Stomach (tissue), 9 donors: ENCODE measurements around the gene ZNF83. TPM values are rescaled to one million over a fixed set of nuclear protein-coding genes. Genes with fewer than 3 reads are reported as not detected.

Experiments used
- DNase-seq, 2 donors: peaks; one replicate each; pipeline versions ENCODE4 v3.0.0 to v3.0.0-alpha.2; 2013 to 2019
- H3K27ac ChIP-seq, 5 donors: fragments of 200-600 bp in 4 of 5; sonication (generic) in 4 of 5; one replicate each; pipeline ENCODE4 v1.5.1; 2013 to 2019; ENCODE audit warnings: mild to moderate bottlenecking in 1 of 5, moderate library complexity in 1 of 5
- H3K27me3 ChIP-seq, 3 donors: fragments of 200-600 bp; sonication (generic); one replicate each; pipeline ENCODE4 v1.5.1; 2017 to 2019; ENCODE audit warnings: mixed run types in 1 of 3
- H3K36me3 ChIP-seq, 4 donors: fragments of 200-600 bp; sonication (generic); 1 replicate in 3 of 4; 2 replicates in 1 of 4; pipeline ENCODE4 v1.5.1; 2016 to 2019
- H3K4me1 ChIP-seq, 4 donors: fragments of 200-600 bp; sonication (generic); one replicate each; pipeline ENCODE4 v1.5.1; 2016 to 2019
- H3K4me3 ChIP-seq, 4 donors: fragments of 200-600 bp; sonication (generic) in 3 of 4; one replicate each; pipeline ENCODE4 v1.5.1; 2016 to 2019; ENCODE audit warnings: mild to moderate bottlenecking in 1 of 4
- H3K9me3 ChIP-seq, 4 donors: fragments of 200-600 bp; sonication (generic); one replicate each; pipeline ENCODE4 v1.5.1; 2016 to 2019
- CTCF ChIP-seq, 7 experiments: fragments of 450-650 bp in 4 of 7; fragments of 200-600 bp in 3 of 7; sonication (generic) in 3 of 7; IDR thresholded peaks; one replicate each; pipeline ENCODE4 v1.5.1; 2016 to 2019; ENCODE audit warnings: antibody characterized with exemption in 7 of 7, control low read depth in 2 of 7, mild to moderate bottlenecking in 1 of 7
- EP300 ChIP-seq: sonication (generic); formaldehyde crosslinking; IDR thresholded peaks from one replicate; pipeline ENCODE4 v1.6.1; 2017; ENCODE audit warnings: antibody characterized with exemption
- POLR2A ChIP-seq, 4 donors: fragments of 450-650 bp; IDR thresholded peaks; one replicate each; pipeline ENCODE4 v1.6.1; 2016; ENCODE audit warnings: antibody characterized with exemption in 4 of 4, control low read depth in 2 of 4, mild to moderate bottlenecking in 1 of 4, moderate library complexity in 1 of 4
- POLR2AphosphoS5 ChIP-seq, 3 donors: sonication (generic); formaldehyde crosslinking; IDR thresholded peaks; one replicate each; pipeline ENCODE4 v1.6.1; 2016; ENCODE audit warnings: antibody characterized with exemption in 3 of 3
- WGBS, 5 donors: extraction: QIAGEN DNeasy Blood & Tissue Kit in 3 of 5; methylation state at CpG; one replicate each; pipeline versions ENCODE4 v1.1.5 to v1.1.7; 2013 to 2018; 5-methylcytosine and 5-hydroxymethylcytosine counted together
- intact Hi-C: fragments of 100-400 bp; cut with DNase I; formaldehyde crosslinking; loops from one replicate; pipeline ENCODE4 v1.15.1; 2023; ENCODE audit warnings: low total_unique reads
- polyA plus RNA-seq, 3 donors: library from polyadenylated mRNA; stranded (reverse); fragments of 200-250 nt; gene quantifications; one replicate each; pipeline ENCODE4 v1.2.3, GENCODE V29; 2013
- total RNA-seq, 5 donors: library from RNA; depleted of rRNA; stranded (reverse); fragments of >200 nt; gene quantifications; one replicate each; pipeline versions ENCODE4 v1.1.0 to v1.2.3, GENCODE V29; 2014 to 2016
- donor health status: healthy with polysubstance abuse.
- donor health status: Bipolar disorder and iron deficiency.
- donor health status: healthy.

ZNF83 gene
- total and polyA plus RNA-seq, 8 donors = 10.3 to 115 (median 33.9) TPM

- H3K27ac ChIP-seq = no peak overlapping the region
- H3K27me3 ChIP-seq = no peaks in the 10 kb centered on the region
- 63 to 76% (median 71%) methylated on average over 5 of the region's 5 CpGs for WGBS, 5 donors
- DNase-seq = peak in 1 of 2 donors; percentile 55
- no peaks in the 10 kb centered on the region for H3K4me1 ChIP-seq
- intact Hi-C loops = no loop called here
- H3K9me3 ChIP-seq = peaks cover 0 to 29% (median 4%) of the 10 kb centered on the region in 4 donors
- no peak for TF ChIP-seq EP300
- no peak for TF ChIP-seq POLR2AphosphoS5 (IDR thresholded peaks at IDR 0.05)
- no peak for TF ChIP-seq POLR2A (IDR thresholded peaks at IDR 0.05)
- TF ChIP-seq CTCF (IDR thresholded peaks at IDR 0.05) = no peak
- no peak overlapping the region for H3K4me3 ChIP-seq
- H3K36me3 ChIP-seq = peaks cover 12 to 92% (median 73%) of the 10 kb centered on the region in 4 donors
Measured at GRCh38 chr19:52658595-52658994, 20.4 kb upstream of the ZNF83 start.

DNA sequence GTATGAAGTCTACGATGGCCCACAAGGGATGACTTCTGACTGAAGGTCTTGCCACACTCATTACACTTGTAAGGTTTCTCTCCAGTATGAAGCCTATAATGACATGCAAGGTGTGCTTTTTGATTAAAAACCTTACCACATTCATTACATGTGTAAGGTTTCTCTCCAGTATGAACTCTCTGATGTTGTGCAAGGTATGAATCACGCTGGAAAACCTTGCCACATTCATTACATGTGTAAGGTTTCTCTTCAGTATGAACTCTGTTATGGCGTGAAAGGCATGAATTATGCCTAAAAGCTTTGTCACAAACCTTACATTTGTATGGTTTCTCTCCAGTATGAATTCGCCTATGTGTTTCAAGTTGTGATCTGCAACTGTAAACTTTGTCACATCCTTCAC lies 15.0 kb upstream of the ZNF83 start:
- H3K4me3 ChIP-seq = no peak overlapping the region
- WGBS, 5 donors = 96 to 98% (median 97%) methylated on average over 4 of the region's 4 CpGs
- peaks cover 17 to 74% (median 64%) of the 10 kb centered on the region in 4 donors for H3K36me3 ChIP-seq
- intact Hi-C loops = no loop called here
- no peaks in the 10 kb centered on the region for H3K27me3 ChIP-seq
- no peak for DNase-seq
- no peak overlapping the region for H3K27ac ChIP-seq
- H3K4me1 ChIP-seq = no peaks in the 10 kb centered on the region
- peaks cover 0 to 39% (median 12%) of the 10 kb centered on the region in 4 donors for H3K9me3 ChIP-seq
- TF ChIP-seq CTCF (IDR thresholded peaks at IDR 0.05) (no peak), POLR2A (IDR thresholded peaks at IDR 0.05) (no peak), EP300 (no peak), POLR2AphosphoS5 (IDR thresholded peaks at IDR 0.05) (no peak)

DNA sequence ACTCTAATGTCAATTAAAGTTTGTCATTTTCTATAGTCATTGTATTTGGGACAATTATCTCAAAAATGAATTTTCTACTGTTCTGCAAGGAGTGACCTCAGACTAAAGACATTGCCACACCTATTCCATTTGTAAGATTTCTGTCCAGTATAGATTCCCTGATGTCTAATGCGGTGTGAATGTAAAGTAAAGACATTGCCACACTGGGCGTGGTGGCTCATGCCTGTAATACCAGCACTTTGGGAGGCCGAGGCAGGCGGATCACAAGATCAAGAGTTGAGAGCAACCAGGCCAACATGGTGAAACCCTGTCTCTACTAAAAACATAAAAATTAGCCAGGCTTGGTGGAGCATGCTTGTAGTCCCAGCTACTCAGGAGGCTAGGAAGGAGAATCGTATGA lies 13.8 kb upstream of the ZNF83 start:
- WGBS, 5 donors = 88 to 99% (median 98%) methylated on average over 5 of the region's 5 CpGs
- intact Hi-C loops = no loop called here
- no peak overlapping the region for H3K27ac ChIP-seq
- no peak overlapping the region for H3K4me3 ChIP-seq
- TF ChIP-seq EP300 (no peak), POLR2AphosphoS5 (IDR thresholded peaks at IDR 0.05) (no peak), CTCF (IDR thresholded peaks at IDR 0.05) (no peak), POLR2A (IDR thresholded peaks at IDR 0.05) (no peak)
- no peaks in the 10 kb centered on the region for H3K27me3 ChIP-seq
- no peaks in the 10 kb centered on the region for H3K4me1 ChIP-seq
- peaks cover 15 to 65% (median 58%) of the 10 kb centered on the region in 4 donors for H3K36me3 ChIP-seq
- no peak for DNase-seq
- peaks cover under 1 to 51% (median 21%) of the 10 kb centered on the region in 4 donors for H3K9me3 ChIP-seq

GRCh38 chr19:52648336-52649016 lies 10.3 kb upstream of the ZNF83 start:
- WGBS, 5 donors = 72 to 95% (median 83%) methylated on average over 4 of the region's 4 CpGs
- H3K27me3 ChIP-seq = no peaks in the 10 kb centered on the region
- intact Hi-C loops = no loop called here
- H3K36me3 ChIP-seq = peaks cover 6 to 30% (median 27%) of the 10 kb centered on the region in 4 donors
- H3K27ac ChIP-seq = no peak overlapping the region
- no peak overlapping the region for H3K4me3 ChIP-seq
- H3K9me3 ChIP-seq = peaks cover 6 to 50% (median 27%) of the 10 kb centered on the region in 4 donors
- no peak for DNase-seq
- no peaks in the 10 kb centered on the region for H3K4me1 ChIP-seq
- TF ChIP-seq POLR2AphosphoS5 (IDR thresholded peaks at IDR 0.05) (no peak), POLR2A (IDR thresholded peaks at IDR 0.05) (no peak), CTCF (IDR thresholded peaks at IDR 0.05) (no peak), EP300 (no peak)
